Panc1 (cell line): ENCODE results near the gene LRRC36.

ENCODE experiments used
- CTCF ChIP-seq: fragments of 450-650 bp; IDR thresholded peaks from 2 replicates; pipeline ENCODE4 v1.5.1; 2017; ENCODE audit warnings: mild to moderate bottlenecking
- POLR2AphosphoS5 ChIP-seq: IDR thresholded peaks from 2 replicates; pipeline ENCODE4 v1.6.1; 2012; ENCODE audit warnings: mild to moderate bottlenecking, low read depth, low read length, moderate library complexity

GRCh38 chr16:67429053-67429798 lies 102.6 kb downstream of the LRRC36 start:
- TF ChIP-seq CTCF (no peak), POLR2AphosphoS5 (no peak)
